ENCODE data around the gene TPRN. TPM values are rescaled to one million over a fixed set of nuclear protein-coding genes. Genes with fewer than 3 reads are reported as not detected.

The TPRN gene
- total RNA-seq, 1 donor from 2014 or later, result 6.4 TPM

- DNase-seq (ENCODE audit: low read depth, low spot score), result no peak
Measured at GRCh38 chr9:137190315-137190856, 10.2 kb downstream of the TPRN start.

- DNase-seq (ENCODE audit: low read depth, low spot score), result no peak
Measured at GRCh38 chr9:137189297-137190295, 10.9 kb downstream of the TPRN start.

DNA sequence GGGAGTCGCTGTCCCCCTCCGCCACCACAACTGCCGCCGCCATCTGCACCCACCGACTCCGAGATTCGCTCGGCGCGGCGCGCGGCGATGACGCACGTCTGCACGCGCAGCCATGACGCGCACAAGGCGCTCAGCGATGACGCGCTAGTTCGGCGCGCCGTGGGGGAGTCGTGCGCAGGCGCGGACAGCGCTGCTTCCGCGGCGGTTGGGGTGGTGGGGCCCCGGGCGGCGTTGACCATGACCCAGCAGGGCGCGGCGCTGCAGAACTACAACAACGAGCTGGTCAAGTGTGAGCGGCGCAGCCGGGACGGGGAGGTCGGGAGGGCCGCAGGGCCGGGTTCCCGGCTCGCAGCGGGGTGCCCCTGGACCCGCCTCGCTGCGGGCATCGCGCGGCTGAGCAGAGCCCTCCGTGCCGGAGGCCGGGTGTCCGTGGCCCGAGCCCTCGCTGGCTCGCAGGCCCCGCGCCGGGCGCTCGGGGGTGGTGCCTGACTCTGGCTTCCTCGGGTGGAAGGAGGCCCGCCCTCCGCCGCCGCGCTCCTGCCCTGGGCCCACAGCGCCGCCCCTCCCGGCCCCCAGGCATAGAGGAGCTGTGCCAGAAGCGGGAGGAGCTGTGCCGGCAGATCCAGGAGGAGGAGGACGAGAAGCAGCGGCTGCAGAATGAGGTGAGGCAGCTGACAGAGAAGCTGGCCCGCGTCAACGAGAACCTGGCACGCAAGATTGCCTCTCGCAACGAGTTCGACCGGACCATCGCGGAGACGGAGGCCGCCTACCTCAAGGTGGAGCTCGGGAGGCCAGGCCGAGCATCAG lies 11.8 kb downstream of the TPRN start, which contains the start of the genes ANAPC2 and SSNA1:
Gene ANAPC2 (minus strand): TSS at position 71 of the 807 bp plus-strand sequence. CDS start 28 bp downstream, at position 43.
Gene SSNA1 (plus strand): TSS at position 187 of the 807 bp plus-strand sequence. CDS start 51 bp downstream, at position 238.
- DNase-seq (ENCODE audit: low read depth, low spot score), result peak; percentile 64

GRCh38 chr9:137188086-137188489 lies 12.5 kb downstream of the TPRN start:
- DNase-seq (ENCODE audit: low read depth, low spot score), result no peak

DNA sequence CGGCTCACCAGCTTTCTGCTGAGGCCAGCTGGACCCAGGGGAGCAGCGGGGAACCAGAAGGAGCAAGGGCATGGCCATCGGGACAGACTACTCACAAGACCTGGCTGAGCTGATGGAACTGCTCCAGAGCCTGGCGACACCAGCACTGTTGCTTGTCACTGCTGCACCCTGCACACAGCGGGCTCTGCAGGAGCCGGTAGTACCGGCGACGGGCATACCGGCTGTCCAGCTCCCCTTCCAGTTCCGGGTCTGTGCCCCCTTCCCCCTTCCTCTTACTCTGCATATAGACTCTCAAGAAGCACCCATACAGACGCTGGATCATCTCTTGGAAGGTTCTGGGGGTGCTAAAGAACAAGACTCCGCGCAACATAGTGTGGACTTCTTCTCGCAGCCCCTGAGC lies 13.2 kb downstream of the TPRN start:
- no peak for DNase-seq (ENCODE audit: low read depth, low spot score)

DNA sequence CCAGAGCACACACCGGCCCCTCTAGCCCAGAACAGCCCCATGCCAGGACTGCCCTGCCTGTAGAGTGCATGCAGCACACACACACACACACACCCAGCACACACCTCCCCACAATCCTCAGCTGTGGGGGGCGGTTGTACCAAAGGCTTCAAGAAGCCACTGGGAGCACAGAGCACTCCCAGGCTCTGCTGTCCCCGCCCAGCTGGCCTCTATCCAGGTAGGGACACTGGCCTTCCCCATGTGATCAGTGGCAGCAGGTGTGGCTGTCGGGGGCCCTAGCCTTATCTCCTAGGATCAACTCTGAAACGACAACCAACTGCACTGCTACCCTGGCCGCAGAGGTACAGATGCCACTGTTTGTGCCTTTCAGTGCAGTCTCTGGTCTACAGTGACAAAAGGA lies 14.2 kb downstream of the TPRN start:
- DNase-seq (ENCODE audit: low read depth, low spot score), result no peak

GRCh38 chr9:137185921-137186320 lies 14.6 kb downstream of the TPRN start:
- DNase-seq (ENCODE audit: low read depth, low spot score), result no peak

GRCh38 chr9:137184881-137185660 lies 15.5 kb downstream of the TPRN start:
- no peak for DNase-seq (ENCODE audit: low read depth, low spot score)

GRCh38 chr9:137183980-137184595 lies 16.5 kb downstream of the TPRN start:
- DNase-seq (ENCODE audit: low read depth, low spot score), result no peak

GRCh38 chr9:137182836-137183235 lies 17.7 kb downstream of the TPRN start:
- DNase-seq (ENCODE audit: low read depth, low spot score), result no peak

- no peak for DNase-seq (ENCODE audit: low read depth, low spot score)
Measured at GRCh38 chr9:137181680-137182079, 18.9 kb downstream of the TPRN start.

- DNase-seq (ENCODE audit: low read depth, low spot score), result no peak
Measured at GRCh38 chr9:137180491-137180890, 20.1 kb downstream of the TPRN start.

- DNase-seq (ENCODE audit: low read depth, low spot score), result no peak
Measured at GRCh38 chr9:137179761-137180160, 20.8 kb downstream of the TPRN start.

- no peak for DNase-seq (ENCODE audit: low read depth, low spot score)
Measured at GRCh38 chr9:137178939-137179630, 21.5 kb downstream of the TPRN start.

GRCh38 chr9:137178201-137178938 lies 22.2 kb downstream of the TPRN start:
- DNase-seq (ENCODE audit: low read depth, low spot score), result no peak

GRCh38 chr9:137176302-137177182 lies 24.0 kb downstream of the TPRN start:
- no peak for DNase-seq (ENCODE audit: low read depth, low spot score)

- no peak for DNase-seq (ENCODE audit: low read depth, low spot score)
Measured at GRCh38 chr9:137175345-137175961, 25.1 kb downstream of the TPRN start.
